GM19452 (cell line): ENCODE data around the gene TPM1.
A peak's percentile ranks its signal among the peaks of the same experiment; 100 is the strongest.

Experiments used
- ATAC-seq: cut with Tn5 transposase; IDR thresholded peaks from one replicate; pipeline ENCODE4 v1.9.1; 2021; ENCODE audit not compliant: unreplicated experiment

TPM1 gene

DNA sequence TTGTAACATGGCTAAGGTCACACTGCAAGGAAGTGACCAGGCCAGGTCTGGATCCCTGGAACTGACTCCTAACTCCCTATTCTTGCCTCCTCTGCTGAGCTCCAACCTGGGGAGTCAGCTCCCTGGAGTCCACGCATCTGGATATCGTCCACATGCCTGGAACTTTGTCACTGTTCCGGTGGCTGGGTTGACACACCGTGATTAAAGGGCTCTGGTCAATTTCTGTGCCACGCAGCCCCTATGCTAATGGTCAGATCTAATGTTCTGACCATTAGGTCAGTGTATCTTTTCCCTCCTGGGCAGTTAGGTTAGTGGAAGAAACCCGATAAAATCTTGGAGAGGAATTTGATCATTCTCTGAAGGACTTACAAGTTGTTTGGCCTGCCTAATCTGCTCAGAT lies 1.6 kb upstream of the TPM1 start:
- ATAC-seq = no peak

DNA sequence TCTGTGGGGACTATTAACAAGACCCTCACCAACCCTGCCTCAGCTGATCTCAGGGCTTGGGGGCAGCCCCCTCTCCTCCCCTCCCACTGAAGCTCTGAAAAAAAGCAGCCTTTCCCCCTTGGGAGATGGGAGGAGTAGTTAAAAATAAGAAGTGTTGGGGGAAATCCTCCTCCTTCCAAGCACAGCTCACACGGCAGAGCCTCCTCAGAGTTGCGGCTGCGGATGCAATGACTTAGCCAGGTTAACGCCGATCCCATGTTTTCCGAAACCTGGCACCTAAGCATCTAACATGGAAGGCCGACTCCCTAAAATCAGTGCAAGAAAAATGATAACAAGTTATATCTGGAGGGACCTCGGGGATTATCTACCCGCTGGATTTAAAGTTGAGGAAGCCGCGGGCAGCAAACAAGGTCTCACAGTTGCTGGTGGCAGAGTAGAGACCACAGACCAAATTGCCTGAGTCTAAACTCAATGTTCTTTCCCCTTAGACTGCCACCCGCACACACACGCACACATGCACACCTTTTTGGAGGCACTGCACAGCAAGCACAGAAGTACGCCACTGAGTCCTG lies 1.1 kb upstream of the TPM1 start:
- ATAC-seq = no peak

DNA sequence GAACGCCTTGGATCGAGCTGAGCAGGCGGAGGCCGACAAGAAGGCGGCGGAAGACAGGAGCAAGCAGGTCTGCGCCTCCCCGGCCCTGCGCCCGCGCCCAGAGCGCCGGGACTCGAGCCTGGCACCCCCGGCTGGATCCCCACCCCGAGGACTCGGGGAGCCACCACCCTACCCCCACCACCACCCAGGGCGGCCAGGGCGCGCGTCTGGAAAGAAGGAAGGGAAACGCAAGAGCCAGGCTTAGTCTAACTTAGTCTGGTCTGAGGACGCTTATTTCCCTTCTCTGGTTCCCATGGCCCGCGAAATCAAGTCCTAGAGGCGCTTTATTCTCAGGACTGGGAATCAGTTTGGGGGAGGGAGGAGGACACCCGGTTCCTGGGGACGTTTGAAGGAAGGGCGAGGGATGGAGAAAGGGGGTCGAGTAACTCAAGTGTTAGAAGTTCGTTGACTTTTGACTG lies 359 bp downstream of the TPM1 start:
- no peak for ATAC-seq

DNA sequence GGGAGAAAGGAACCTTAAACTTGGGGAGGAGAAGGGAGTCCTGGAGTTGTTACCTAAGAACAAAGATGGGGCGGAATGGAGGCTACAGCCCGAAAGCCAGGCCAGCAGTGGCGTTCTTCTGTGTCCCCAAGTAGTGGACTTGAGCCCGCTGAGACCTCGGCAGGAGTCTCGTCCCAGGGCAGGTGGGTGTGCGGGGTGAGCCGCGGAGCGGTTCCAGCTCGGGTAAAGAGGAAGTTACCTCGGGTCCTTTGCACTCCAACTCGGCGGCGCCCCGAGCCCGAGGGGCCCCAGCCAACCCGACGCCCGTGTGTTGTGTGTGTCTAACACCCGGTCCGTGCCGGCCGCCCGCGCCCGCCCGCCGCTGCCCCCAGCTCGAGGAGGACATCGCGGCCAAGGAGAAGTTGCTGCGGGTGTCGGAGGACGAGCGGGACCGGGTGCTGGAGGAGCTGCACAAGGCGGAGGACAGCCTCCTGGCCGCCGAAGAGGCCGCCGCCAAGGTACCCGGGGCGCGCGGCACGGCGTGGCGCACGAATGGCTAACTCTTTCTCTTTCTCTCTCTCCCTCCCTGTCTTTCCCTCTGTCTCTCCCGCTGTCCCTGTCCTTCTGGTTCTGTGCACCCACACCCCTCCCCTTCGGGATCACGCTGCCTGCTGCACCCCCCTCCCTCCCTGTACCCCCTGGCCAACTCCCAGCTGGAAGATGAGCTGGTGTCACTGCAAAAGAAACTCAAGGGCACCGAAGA lies 959 bp downstream of the TPM1 start:
- no peak for ATAC-seq

DNA sequence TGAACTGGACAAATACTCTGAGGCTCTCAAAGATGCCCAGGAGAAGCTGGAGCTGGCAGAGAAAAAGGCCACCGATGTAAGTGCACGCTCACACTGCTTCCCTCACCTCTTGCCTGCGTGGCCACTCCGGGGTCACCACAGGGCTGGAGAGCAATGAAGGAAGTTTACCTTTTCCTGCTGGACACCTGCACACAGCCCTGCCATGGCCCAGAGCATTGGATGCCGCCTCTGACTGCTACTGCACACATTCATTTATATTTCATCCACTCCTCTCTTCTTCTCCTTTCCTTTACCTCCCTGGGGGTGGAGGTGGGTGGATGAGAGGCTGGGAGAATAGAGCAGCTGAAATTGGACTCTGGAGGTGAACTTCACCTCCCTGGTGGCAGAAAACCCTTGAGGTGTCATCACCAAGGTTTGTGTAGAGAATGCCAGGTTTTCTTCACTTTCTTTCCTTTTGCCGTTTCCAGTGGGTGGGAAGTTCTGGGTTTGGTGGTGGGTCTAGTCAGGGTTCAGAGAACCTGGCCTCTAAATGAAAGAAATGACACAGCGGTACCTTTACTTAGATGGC lies 1.6 kb downstream of the TPM1 start:
- ATAC-seq = no peak

DNA sequence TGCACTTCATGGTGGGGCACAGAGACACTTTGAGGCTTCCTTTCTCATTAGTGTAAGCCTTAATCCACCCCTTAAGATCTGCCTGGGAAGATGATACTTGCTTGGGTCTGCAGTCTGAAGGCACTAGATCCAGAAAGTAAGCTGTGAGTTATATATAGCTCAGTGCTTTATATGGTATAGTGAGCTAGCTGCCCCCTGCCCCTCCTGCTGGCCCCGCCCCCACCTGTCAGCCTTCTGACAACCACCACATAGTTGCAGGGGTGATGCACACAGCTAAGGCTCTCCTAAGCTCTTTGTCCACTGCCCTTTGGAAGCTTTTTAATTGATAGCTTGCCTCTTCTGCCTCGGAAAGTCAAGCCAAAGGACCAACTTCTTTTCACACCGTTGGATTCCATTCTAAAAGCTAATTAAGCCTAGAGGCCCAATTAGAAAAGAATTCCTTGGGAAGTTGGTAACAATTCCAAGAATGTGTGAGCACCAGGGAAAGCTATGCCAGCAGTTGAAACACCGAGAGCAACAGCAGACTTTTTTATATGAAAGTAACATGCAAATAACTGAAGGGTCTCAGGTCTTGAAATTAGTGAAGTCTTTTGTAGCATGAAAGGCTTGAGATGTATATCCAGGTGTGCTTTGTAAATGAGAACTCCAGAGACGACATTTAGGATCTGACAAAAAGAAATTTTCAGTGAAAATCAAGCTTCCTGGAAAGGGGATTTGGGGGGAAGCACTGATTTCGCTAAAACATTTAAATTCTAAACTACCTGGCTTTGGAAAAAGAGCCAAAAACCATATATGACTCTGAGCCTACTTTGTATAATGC lies 2.3 kb downstream of the TPM1 start:
- ATAC-seq = no peak

DNA sequence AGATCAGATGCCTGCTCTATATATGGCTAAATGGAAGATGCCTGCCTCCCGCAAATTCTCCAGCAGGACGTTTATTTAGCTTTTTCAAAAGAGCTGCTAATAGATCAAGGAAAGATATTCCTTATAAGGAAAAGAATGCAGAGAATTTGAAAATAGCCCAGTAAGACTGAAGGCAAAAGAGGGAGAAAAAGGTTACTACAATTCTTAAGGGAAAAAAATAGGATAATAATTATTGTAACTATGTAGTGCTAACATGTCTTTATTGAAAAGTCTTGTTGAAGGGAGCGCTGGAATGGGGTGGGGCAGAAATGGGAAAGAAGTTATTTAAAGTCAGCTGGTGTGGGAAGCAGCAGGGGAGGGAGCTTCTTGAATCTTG lies 2.9 kb downstream of the TPM1 start:
- no peak for ATAC-seq

DNA sequence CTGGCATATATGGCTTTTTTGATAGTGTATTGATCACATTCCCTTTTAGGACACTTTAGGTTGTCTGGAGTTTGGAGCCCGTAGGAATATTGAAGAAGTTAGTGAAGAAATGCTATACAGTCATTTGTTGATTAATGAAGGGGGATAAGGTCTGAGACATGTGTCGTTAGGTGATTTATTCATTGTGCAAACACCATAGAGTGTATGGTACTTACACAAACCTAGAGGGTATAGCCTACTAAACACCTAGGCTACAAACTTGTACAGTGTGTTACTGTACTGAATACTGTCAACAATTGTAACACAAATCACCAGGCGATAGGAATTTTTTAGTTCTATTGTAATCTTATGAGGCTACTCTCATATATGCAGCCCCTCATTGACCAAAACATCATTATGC lies 3.3 kb downstream of the TPM1 start:
- ATAC-seq = no peak

DNA sequence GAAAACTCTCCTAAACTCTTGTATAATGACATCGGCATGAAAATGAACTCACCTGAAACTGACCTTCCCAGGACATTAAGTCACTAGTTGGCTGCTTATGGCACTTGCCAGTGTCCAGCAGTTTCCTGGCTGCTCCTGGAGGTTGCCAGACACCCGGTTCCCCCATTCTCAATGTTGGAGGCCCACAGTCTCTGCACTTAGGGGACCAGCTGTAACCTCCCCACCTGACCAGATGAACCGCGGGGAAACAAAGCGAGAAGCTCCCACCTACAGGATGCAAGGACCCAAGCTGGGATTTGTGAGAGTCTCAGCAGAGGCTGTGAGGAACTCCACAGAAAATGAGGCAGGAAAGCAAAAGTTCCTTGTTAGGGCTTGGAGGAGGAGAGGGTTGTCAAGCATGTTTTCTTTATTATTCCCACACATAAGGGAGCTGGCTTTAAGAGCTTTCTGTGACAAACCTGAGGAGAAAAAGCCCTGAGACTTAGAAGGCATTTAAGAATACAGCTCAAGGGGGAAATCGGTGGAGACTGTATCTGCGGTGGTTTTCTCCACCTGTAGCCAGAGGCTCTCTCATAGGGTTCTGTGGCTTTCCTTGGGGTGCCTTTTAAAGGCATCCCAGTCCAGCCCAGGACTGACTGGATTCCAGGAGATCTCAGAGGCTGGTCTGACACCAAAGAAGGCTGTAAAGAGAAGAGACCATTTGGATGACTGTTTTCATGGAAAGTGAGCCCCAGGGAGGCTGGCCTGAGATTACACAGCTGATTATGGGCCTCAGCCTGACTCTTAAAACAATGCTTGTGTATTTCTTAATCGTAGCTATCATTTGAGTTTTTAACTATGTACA lies 4.6 kb downstream of the TPM1 start:
- no peak for ATAC-seq

DNA sequence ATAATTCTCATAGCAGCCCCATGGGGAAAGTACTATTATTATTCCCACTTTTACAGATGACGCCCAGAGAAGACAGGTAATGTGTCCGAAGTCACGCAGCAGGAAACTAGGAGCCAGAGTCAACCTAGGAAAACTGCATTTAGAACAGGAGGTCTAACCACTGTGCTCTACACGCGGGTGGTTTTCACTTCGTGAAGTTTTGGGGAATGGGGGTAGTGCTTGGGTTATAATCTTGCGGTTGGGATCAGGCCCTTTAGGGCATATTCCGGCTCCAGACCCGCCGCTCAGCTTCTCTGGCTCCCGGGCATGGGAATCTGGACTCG lies 5.2 kb downstream of the TPM1 start:
- ATAC-seq = no peak

DNA sequence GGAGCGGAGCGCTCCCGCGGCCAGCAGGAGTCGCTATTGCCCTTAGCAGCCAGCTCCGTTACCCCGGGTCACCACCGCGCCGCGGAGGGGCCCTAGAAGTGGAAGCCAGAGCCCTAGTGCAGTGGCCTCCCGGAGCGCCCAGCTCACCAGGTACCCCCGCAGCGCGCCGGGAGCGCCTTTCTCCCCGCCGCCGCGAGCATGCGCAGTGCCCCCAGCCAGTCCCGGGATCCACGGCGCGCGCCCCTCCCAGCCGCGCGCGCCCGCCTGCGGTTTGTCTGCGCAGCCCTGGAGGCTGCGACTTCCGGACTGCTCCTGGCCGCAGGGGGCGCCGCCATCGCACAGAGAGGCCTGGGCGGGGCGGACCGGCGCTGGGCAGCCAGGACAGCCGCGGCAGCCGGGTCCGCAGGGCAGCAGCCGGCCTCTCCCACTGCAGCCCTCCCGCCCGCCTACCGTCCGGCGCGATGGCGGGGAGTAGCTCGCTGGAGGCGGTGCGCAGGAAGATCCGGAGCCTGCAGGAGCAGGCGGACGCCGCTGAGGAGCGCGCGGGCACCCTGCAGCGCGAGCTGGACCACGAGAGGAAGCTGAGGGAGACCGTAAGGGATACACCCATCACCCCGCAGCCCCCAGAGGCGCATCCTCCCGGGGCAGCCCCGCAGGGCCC lies 5.7 kb downstream of the TPM1 start:
- ATAC-seq = peak; percentile 85

DNA sequence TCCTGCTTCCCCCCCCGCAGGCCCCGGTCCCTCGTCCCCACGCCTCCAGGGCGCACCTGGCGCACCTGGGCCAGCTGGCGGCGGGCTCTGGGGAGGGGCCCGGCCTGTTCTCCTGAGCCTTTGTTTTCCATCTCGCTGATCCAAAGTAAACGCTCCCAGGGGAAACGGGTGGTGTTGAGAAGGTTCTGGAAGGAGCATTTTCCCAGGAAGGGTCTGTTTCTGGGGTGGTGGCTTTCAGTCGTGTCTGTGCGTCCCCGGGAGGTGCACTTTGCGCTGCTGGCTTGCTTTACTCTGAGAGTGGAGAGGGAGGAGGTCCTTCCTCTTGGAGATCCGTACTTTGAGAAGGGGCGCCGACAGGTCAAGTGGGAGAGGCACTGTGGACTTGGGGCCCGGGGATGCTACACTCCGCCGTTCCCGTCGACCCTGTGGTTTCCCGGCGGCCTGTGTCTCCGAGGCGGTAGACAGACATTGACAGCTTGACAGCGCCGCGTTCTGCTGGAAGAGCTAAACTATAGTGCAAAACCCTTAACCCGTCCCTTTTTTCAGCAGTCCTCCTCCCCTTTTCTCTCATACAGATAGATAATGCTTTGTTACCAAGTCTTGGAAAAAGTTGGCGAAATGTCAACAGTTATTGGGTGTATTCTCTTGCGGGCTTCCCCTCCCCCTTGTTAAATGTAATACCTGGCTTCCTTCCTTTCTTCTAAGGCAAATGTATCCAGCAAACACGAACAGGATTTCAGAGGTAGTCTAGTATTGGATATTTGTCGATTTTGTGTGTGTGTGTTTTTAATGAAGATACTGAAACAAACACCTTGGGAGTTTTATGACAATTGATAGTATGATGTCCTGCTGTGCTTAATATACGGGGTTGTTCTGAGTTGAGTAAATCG lies 6.5 kb downstream of the TPM1 start:
- ATAC-seq = no peak

DNA sequence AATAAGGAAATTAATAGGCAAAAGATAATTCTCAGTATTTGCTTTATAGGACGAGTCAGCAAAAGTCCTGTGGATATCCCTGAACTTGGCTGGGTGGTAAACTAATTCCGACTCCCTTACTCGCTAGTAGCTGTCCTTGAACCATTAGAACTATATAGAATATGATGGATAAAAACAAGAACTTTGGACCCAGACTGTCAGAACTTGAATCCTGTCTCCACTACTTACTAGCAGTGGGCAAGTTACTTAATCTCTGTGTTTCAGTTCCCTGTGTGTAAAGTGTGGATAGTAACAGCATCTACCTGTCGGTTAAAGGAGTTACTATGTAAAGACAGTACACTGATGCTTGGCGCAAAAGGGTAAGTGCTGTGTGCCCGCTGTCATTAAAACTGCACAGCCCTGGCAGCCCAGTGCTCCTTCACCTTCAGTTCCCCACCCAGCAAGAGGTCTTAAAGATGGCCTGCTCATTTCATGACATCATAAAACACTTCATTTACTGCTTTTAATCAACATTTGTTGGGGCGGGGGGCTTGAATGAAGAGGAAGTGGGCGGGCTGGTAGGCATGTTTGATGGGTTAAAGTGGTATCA lies 7.3 kb downstream of the TPM1 start:
- no peak for ATAC-seq

DNA sequence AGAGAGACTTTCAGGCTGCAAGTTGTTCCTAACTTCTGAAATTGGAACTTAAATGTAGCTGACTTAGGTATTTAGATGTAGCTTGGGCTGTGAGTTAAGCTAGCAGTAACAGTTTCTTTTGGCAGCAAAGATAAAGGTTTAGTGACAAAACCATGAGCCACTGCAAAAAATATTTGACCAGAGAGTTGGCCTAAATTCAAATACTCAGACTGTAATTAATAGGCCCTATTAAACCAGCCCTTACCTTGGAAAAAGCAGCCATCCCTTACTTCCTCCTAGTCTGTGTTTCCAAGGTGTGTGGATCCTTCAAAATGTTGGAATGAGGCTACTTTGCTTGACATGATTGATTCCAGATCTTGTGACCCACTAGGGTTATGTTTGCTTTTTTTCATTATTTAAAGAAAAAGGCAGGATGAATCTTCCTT lies 8.2 kb downstream of the TPM1 start:
- ATAC-seq = no peak

DNA sequence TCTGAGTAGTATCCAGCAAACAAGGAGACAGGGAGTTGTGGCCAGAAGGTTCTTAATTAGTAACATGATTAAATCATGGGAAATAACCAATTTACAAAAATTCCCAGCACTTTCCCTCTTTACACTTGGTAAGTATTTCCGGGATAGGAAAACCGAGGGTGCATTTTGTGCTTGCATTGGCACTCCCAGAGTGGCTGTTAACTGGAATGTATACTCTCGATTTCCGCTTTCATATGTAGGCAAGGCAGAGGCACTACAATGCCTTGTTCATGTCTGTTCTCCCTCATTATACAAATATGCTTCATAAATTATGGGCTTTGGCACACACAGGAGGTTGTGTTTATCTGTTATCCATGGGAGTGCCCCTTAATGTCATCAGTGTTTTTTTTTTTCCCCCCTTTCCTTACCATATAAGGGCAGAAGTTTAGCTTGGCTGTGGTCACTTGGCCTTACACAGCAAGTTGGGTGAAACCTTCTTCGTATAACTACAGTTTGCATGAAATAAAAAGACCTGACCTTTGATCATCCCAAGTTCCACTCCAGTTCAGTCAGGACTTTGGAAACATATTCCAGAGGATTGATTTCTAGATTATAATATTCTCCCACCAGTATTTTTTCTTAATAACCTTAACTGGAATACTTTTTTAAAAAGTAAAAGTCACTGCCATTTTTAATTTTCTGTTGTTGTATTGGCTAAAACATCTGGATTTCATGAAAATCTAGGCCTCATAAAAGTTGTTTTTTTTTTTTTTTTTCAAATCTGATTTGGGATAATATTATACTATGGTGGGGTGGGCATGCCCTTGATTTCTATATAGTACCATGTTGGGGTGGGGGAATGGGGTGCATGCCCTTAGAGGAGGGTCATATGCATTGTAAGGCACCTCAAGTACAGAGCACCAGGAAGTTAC lies 8.9 kb downstream of the TPM1 start:
- ATAC-seq = no peak

DNA sequence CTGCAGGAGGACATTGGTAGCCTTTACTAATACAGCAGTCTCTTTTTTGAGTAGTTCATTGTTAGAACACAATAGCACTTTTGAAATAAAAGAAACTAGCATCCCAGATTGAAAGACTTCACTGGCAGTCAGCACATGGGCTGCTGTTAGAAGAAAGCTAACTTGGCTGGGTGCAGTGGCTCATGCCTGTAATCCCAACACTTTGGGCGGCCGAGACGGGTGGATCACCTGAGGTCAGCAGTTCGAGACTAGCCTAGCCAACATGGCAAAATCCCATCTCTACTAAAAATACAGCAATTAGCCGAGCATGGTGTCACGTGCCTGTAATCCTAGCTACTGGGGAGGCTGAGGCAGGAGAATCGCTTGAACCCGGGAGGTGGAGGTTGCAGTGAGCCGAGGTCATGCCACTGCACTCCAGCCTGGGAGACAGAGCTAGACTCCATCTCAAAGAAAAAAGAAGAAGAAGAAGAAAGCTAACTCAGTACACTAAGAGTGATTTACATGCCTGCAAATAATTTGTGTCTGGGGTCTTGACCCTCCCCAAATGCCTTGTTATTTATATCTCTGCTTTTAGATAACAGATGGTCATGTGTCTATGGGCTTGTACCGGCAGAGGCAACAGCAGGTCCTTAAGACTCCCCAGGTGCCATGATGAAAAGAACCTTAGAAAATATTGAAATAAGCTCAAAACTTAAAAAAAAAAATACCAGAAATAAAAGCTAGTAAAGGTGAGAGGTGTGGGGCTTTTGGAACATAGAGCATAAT lies 9.7 kb downstream of the TPM1 start:
- no peak for ATAC-seq

DNA sequence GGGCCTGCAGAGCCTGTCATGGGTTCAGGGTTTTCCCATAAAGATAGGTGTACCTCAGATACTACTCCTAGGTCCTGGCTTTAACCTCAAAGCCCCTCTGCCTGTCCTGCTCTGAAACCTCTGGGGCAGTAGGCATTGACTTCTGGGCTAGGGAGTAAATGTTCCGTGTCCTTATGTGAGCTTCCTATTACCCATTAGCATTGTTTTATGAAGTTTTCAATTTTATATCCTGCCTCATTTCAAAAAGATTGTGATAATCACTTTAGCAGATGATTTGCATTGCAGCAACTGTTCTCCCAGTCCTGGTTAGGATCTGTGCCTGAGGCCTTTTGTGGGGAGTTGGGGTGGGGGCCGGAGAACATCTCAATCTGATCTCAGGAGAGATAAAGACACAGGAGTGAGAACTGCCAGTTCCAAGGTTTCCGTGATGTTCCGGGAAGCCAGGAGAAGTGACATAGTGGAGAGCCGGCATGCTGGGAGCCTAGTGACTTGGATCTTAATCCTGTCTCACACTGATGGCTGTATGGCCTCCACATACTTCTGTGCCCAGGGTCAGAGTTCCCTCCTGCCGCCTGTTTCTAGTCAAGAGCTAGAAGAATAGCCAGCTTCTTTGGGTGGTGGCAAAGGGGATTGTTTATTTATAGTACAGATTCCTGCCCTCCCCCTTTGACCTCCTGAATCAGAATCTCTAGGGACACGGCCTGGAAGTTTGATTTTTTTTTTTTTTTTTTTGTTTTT lies 10.6 kb downstream of the TPM1 start:
- no peak for ATAC-seq
